ENCODE measurements around the gene RAB40C. TPM values are rescaled to one million over a fixed set of nuclear protein-coding genes. Genes with fewer than 3 reads are reported as not detected.
A peak's percentile ranks its signal among the peaks of the same experiment; 100 is the strongest.

RAB40C gene
- total and polyA plus RNA-seq, 5 experiments from 2014 or later: 5.8 to 19.9 (median 14.6) TPM

DNA sequence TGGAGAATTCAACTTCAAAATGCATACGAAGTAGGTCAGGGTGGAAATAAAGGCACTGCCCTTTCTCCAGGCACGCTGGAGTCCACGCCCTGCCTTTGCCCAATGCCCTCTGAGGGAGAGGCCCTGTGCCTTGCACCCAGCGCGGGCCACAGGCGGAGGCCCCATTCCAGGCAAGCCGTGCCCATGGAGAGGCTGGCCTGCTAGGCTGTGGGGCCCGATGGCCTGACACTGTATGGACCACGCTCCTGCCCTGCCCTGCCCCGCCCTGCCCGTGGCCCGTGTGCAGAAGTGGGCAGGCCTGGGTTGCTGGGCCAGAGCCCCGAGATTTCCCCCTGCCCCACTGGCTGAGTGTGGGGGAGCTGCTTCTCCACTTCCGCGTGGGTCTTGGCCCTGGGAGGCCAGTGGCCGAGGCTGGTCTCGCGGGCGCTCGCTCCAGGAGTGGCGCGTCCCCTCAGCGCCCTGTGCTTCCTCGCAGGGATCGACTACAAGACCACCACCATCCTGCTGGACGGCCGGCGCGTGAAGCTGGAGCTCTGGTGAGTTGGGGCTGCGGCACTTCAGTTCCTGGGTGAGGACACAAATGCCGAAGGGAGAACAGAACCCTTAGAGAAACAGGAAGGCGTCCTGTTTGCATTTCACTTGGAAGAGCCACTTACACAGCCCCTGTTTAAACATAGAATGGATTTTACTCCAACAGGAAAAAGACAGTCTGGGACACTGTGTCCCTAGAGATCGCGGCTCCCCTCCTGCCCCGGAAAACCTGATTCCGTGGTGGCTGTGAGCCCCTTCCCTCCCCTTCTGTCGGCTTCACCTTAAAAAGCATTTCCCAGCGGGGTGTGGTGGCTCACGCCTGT lies 27.1 kb downstream of the RAB40C start:
- peaks cover 0 to 6% (median 0%) of the 10 kb centered on the region in 4 donors for H3K4me1 Mint-ChIP-seq

GRCh38 chr16:617855-618254 lies 28.0 kb downstream of the RAB40C start:
- ATAC-seq (no peak), DNase-seq (no peak)
- POLR2A ChIA-PET: no interaction called here
- Mint-ChIP-seq H3K4me1 (peaks cover 0 to 6% (median 0%) of the 10 kb centered on the region in 4 donors), H3K27ac (peak overlapping the region in 1 of 10 donors; percentile 65), H3K36me3 (peaks cover 0 to 4% (median 0%) of the 10 kb centered on the region in 3 donors), H3K9me3 (no peaks in the 10 kb centered on the region), H3K27me3 (no peaks in the 10 kb centered on the region), H3K4me3 (no peak overlapping the region)

More for the DNA sequence above, 27.1 kb downstream of the RAB40C start:
- POLR2A ChIA-PET: no interaction called here
- DNase-seq (no peak), ATAC-seq (no peak)
- Mint-ChIP-seq H3K36me3 (peaks cover 0 to 4% (median 0%) of the 10 kb centered on the region in 3 donors), H3K4me3 (no peak overlapping the region), H3K27ac (no peak overlapping the region), H3K27me3 (no peaks in the 10 kb centered on the region), H3K9me3 (no peaks in the 10 kb centered on the region)

GRCh38 chr16:619476-620100 lies 29.7 kb downstream of the RAB40C start:
- ATAC-seq (no peak), DNase-seq (no peak)
- Mint-ChIP-seq H3K36me3 (peaks cover 0 to 2% (median 0%) of the 10 kb centered on the region in 3 donors), H3K4me1 (peaks cover 0 to 6% (median 0%) of the 10 kb centered on the region in 4 donors), H3K4me3 (no peak overlapping the region), H3K9me3 (no peaks in the 10 kb centered on the region), H3K27ac (no peak overlapping the region), H3K27me3 (no peaks in the 10 kb centered on the region)
- POLR2A ChIA-PET: no interaction called here

- no peak for DNase-seq
- Mint-ChIP-seq H3K27ac (no peak overlapping the region), H3K9me3 (no peaks in the 10 kb centered on the region), H3K4me1 (peaks cover 0 to 6% (median 0%) of the 10 kb centered on the region in 4 donors), H3K27me3 (no peaks in the 10 kb centered on the region), H3K4me3 (no peak overlapping the region), H3K36me3 (peaks cover 0 to 2% (median 0%) of the 10 kb centered on the region in 3 donors)
- ATAC-seq: no peak
- POLR2A ChIA-PET: no interaction called here
Measured at GRCh38 chr16:620700-621525, 31.0 kb downstream of the RAB40C start.

- peaks cover 0 to 6% (median 0%) of the 10 kb centered on the region in 4 donors for H3K4me1 Mint-ChIP-seq
- peaks cover 0 to 5% (median 3%) of the 10 kb centered on the region in 3 donors for H3K36me3 Mint-ChIP-seq
- ATAC-seq (no peak), DNase-seq (no peak)
- no peaks in the 10 kb centered on the region for H3K9me3 Mint-ChIP-seq
- no peak overlapping the region for H3K4me3 Mint-ChIP-seq
- no peaks in the 10 kb centered on the region for H3K27me3 Mint-ChIP-seq
- POLR2A ChIA-PET: no interaction called here
- peak overlapping the region in 1 of 10 donors; percentile 50 for H3K27ac Mint-ChIP-seq
Measured at GRCh38 chr16:621526-622105, 31.8 kb downstream of the RAB40C start.

GRCh38 chr16:622920-623280 lies 33.0 kb downstream of the RAB40C start:
- peaks cover 0 to 6% (median 0%) of the 10 kb centered on the region in 4 donors for H3K4me1 Mint-ChIP-seq
- no peaks in the 10 kb centered on the region for H3K9me3 Mint-ChIP-seq
- POLR2A ChIA-PET: no interaction called here
- ATAC-seq (no peak), DNase-seq (no peak)
- H3K4me3 Mint-ChIP-seq: no peak overlapping the region
- H3K27me3 Mint-ChIP-seq: no peaks in the 10 kb centered on the region
- H3K36me3 Mint-ChIP-seq: peaks cover 0 to 10% (median 4%) of the 10 kb centered on the region in 3 donors
- H3K27ac Mint-ChIP-seq: no peak overlapping the region

DNA sequence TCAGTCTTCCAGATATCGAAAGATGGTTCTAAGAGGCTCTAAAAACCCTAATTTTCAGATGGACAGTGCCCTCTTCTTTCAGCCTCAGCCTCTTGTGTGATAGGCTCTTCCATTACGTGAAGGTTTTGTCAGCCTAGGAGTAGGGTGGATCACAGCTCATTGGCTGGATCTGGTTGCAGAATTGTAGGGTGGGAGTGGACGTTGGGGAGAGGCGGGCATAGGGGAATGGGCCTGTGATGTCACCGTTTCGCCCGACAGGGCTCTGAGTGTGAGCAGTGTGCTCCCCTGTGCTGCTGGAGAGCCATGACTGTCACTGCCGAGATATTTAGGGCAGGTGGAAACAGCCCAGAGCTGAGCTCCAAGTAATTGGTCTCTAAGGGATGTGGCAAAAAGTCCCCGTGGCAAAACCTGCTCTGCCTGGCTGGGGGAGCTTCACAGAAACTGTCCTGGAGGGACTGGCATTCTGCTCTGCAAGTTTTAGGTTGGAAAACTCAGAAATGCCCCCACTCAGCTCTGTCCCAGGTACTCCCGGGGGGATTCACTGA lies 34.7 kb downstream of the RAB40C start:
- H3K27ac Mint-ChIP-seq: peak overlapping the region in 1 of 10 donors; percentile 15
- H3K9me3 Mint-ChIP-seq: no peaks in the 10 kb centered on the region
- H3K36me3 Mint-ChIP-seq: peaks cover 0 to 12% (median 4%) of the 10 kb centered on the region in 3 donors
- DNase-seq (no peak), ATAC-seq (no peak)
- POLR2A ChIA-PET: interaction anchor here (1.1 kb wide), 1 partner anchor 11 kb away, joined by 3 read pairs; the partner anchor contains the start of gene METTL26
- peaks cover 0 to 6% (median 0%) of the 10 kb centered on the region in 4 donors for H3K4me1 Mint-ChIP-seq
- H3K4me3 Mint-ChIP-seq: no peak overlapping the region
- no peaks in the 10 kb centered on the region for H3K27me3 Mint-ChIP-seq

DNA sequence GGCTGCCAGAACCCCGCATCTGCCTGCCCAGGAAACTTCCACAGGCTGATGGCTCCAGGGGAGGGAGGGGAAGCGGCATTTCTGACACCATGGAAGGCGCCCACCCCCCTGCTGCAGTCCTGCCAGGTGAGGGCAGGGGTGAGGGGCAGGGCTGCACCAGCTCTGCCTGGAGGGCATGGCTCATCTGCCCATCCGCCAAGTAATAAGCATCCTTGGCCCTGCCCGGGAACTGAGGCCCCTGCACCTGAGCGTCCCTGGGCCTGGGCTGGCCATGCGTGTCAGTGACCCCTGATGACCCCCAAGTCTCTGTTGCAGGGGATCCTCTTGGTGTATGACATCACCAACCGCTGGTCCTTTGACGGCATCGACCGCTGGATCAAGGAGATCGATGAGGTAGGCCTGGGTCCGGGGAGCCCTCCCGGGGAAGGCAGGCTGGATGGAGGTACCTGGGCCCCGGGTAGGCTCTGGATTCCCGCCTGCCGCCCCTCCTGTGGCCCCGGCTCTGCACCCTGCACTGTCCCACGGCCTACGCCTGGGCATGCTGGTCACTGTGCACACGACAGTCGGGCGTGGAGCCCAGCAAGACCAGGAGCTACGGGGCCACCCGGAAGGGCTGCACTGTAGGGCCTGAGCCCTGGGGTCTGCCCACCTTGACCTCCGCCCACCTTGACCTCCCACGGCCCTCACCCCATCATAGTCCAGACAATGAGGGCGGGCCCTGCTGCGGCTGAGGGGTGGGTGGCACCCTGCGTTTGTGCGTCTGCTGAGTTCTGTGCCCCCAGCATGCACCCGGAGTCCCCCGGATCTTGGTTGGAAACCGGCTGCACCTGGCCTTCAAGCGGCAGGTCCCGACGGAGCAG lies 35.5 kb downstream of the RAB40C start:
- ATAC-seq: no peak
- Mint-ChIP-seq H3K4me1 (peaks cover 0 to 6% (median 0%) of the 10 kb centered on the region in 4 donors), H3K27me3 (no peaks in the 10 kb centered on the region), H3K36me3 (peaks cover 0 to 12% (median 4%) of the 10 kb centered on the region in 3 donors), H3K9me3 (no peaks in the 10 kb centered on the region), H3K4me3 (no peak overlapping the region), H3K27ac (no peak overlapping the region)
- POLR2A ChIA-PET: interaction anchor here (1.1 kb wide), 1 partner anchor 11 kb away, joined by 3 read pairs; the partner anchor contains the start of gene METTL26
- no peak for DNase-seq

GRCh38 chr16:625977-626765 lies 36.3 kb downstream of the RAB40C start:
- H3K4me3 Mint-ChIP-seq: no peak overlapping the region
- peaks cover 0 to 6% (median 0%) of the 10 kb centered on the region in 4 donors for H3K4me1 Mint-ChIP-seq
- H3K27me3 Mint-ChIP-seq: no peaks in the 10 kb centered on the region
- peaks cover 0 to 10% (median 4%) of the 10 kb centered on the region in 3 donors for H3K36me3 Mint-ChIP-seq
- no peaks in the 10 kb centered on the region for H3K9me3 Mint-ChIP-seq
- H3K27ac Mint-ChIP-seq: peak overlapping the region in 1 of 10 donors; percentile 71
- POLR2A ChIA-PET: no interaction called here
- DNase-seq (no peak), ATAC-seq (no peak)

- ATAC-seq (no peak), DNase-seq (no peak)
- Mint-ChIP-seq H3K9me3 (no peaks in the 10 kb centered on the region), H3K27me3 (no peaks in the 10 kb centered on the region), H3K4me3 (no peak overlapping the region), H3K36me3 (peaks cover 0 to 10% (median 4%) of the 10 kb centered on the region in 3 donors), H3K27ac (peak overlapping the region in 1 of 10 donors; percentile 71), H3K4me1 (peaks cover 0 to under 1% (median 0%) of the 10 kb centered on the region in 4 donors)
- POLR2A ChIA-PET: no interaction called here
Measured at GRCh38 chr16:626787-627453, 37.1 kb downstream of the RAB40C start.
